ENCODE results near the gene NOTO. TPM values are rescaled to one million over a fixed set of nuclear protein-coding genes. Genes with fewer than 3 reads are reported as not detected.

Gene NOTO
- total RNA-seq, 1 donor from 2014 or later = not detected

- TF ChIP-seq CTCF (IDR thresholded peaks at IDR 0.05; ENCODE audit: unreplicated experiment) = no peak
- H3K27me3 Mint-ChIP-seq (ENCODE audit: low read depth) = peaks cover 3% of the 10 kb centered on the region
- H3K27ac Mint-ChIP-seq = no peak overlapping the region
- H3K9me3 Mint-ChIP-seq = no peaks in the 10 kb centered on the region
- H3K4me1 Mint-ChIP-seq = no peaks in the 10 kb centered on the region
- no peak overlapping the region for H3K4me3 Mint-ChIP-seq
- no peaks in the 10 kb centered on the region for H3K36me3 Mint-ChIP-seq
- no peak for DNase-seq (ENCODE audit: low spot score in 2 of 2, unreplicated experiment in 2 of 2)
Measured at GRCh38 chr2:73258913-73259215, 56.5 kb downstream of the NOTO start.

- no peak overlapping the region for H3K27ac Mint-ChIP-seq
- H3K36me3 Mint-ChIP-seq = no peaks in the 10 kb centered on the region
Measured at GRCh38 chr2:73259276-73259675, 56.9 kb downstream of the NOTO start.

GRCh38 chr2:73259704-73260337, 57.4 kb downstream of the NOTO start:
- Mint-ChIP-seq H3K4me1 (no peaks in the 10 kb centered on the region), H3K4me3 (no peak overlapping the region), H3K36me3 (no peaks in the 10 kb centered on the region), H3K9me3 (no peaks in the 10 kb centered on the region), H3K27me3 (ENCODE audit: low read depth) (peaks cover 3% of the 10 kb centered on the region), H3K27ac (no peak overlapping the region)
- no peak for TF ChIP-seq CTCF (IDR thresholded peaks at IDR 0.05; ENCODE audit: unreplicated experiment)
- no peak for DNase-seq (ENCODE audit: low spot score in 2 of 2, unreplicated experiment in 2 of 2)

More at GRCh38 chr2:73259276-73259675, 56.9 kb downstream of the NOTO start:
- Mint-ChIP-seq H3K9me3 (no peaks in the 10 kb centered on the region), H3K4me3 (no peak overlapping the region), H3K4me1 (no peaks in the 10 kb centered on the region), H3K27me3 (ENCODE audit: low read depth) (peaks cover 3% of the 10 kb centered on the region)
- no peak for TF ChIP-seq CTCF (IDR thresholded peaks at IDR 0.05; ENCODE audit: unreplicated experiment)
- no peak for DNase-seq (ENCODE audit: low spot score in 2 of 2, unreplicated experiment in 2 of 2)

- H3K27ac Mint-ChIP-seq = no peak overlapping the region
- no peaks in the 10 kb centered on the region for H3K36me3 Mint-ChIP-seq
- DNase-seq (ENCODE audit: low spot score in 2 of 2, unreplicated experiment in 2 of 2) = no peak
Measured at GRCh38 chr2:73260338-73260984, 58.1 kb downstream of the NOTO start.

More at GRCh38 chr2:73260338-73260984, 58.1 kb downstream of the NOTO start:
- Mint-ChIP-seq H3K27me3 (ENCODE audit: low read depth) (peaks cover 3% of the 10 kb centered on the region), H3K4me3 (no peak overlapping the region), H3K4me1 (no peaks in the 10 kb centered on the region), H3K9me3 (no peaks in the 10 kb centered on the region)
- no peak for TF ChIP-seq CTCF (IDR thresholded peaks at IDR 0.05; ENCODE audit: unreplicated experiment)

Other genes starting within 250 kb of the NOTO start
- 18.8 to 20.2 TPM (median 18.9 TPM) in 3 replicates for gene SFXN5, start 130.9 kb upstream of the NOTO start, total RNA-seq
- gene RAB11FIP5, start 89.6 kb upstream of the NOTO start, total RNA-seq = 23.3 to 25.4 TPM (median 25.1 TPM) in 3 replicates
- 29.8 to 34.3 TPM (median 34.2 TPM) in 3 replicates for gene SMYD5, start 11.7 kb downstream of the NOTO start, total RNA-seq
- gene PRADC1, start 30.7 kb downstream of the NOTO start, total RNA-seq = 5.9 to 6.9 TPM (median 6.6 TPM) in 3 replicates
- gene CCT7, start 31.7 kb downstream of the NOTO start, total RNA-seq = 217 to 220 TPM (median 218 TPM) in 3 replicates
- 7.6 to 8.1 TPM (median 7.8 TPM) in 3 replicates for gene FBXO41, start 81.9 kb downstream of the NOTO start, total RNA-seq
- 0.34 to 0.49 TPM (median 0.36 TPM) in 3 replicates for gene EGR4, start 91.0 kb downstream of the NOTO start, total RNA-seq
- gene ALMS1, start 183.3 kb downstream of the NOTO start, total RNA-seq = 38.7 to 42.2 TPM (median 40.6 TPM) in 3 replicates

All from mesothelial cell of epicardium (in vitro differentiated cells).